T-helper 1 cell (primary cell): ENCODE measurements around the gene SHANK1.

Source experiments
- DNase-seq, 5 donors: peaks; one replicate each; pipeline ENCODE4 v3.0.0-alpha.2; 2012 to 2020

The SHANK1 gene

GRCh38 chr19:50711196-50711595, 8.4 kb downstream of the SHANK1 start:
- no peak for DNase-seq

- no peak for DNase-seq
Measured at GRCh38 chr19:50710612-50711011, 9.0 kb downstream of the SHANK1 start.

- no peak for DNase-seq
Measured at GRCh38 chr19:50710094-50710493, 9.5 kb downstream of the SHANK1 start.

GRCh38 chr19:50708179-50708879, 11.3 kb downstream of the SHANK1 start:
- DNase-seq, result no peak

- DNase-seq, result no peak
Measured at GRCh38 chr19:50706387-50706786, 13.2 kb downstream of the SHANK1 start.

GRCh38 chr19:50705422-50706019, 14.1 kb downstream of the SHANK1 start:
- DNase-seq, result peak in 1 of 5 donors; percentile 23

GRCh38 chr19:50703915-50704796, 15.4 kb downstream of the SHANK1 start:
- no peak for DNase-seq

GRCh38 chr19:50702871-50703829, 16.5 kb downstream of the SHANK1 start:
- DNase-seq, result no peak

GRCh38 chr19:50702158-50702870, 17.3 kb downstream of the SHANK1 start:
- no peak for DNase-seq

- DNase-seq, result no peak
Measured at GRCh38 chr19:50701367-50701985, 18.1 kb downstream of the SHANK1 start.

GRCh38 chr19:50697414-50698124, 22.0 kb downstream of the SHANK1 start:
- no peak for DNase-seq

- no peak for DNase-seq
Measured at GRCh38 chr19:50696094-50696483, 23.5 kb downstream of the SHANK1 start.

- DNase-seq, result no peak
Measured at GRCh38 chr19:50695251-50696093, 24.1 kb downstream of the SHANK1 start.

- DNase-seq, result no peak
Measured at GRCh38 chr19:50694815-50695145, 24.8 kb downstream of the SHANK1 start.

GRCh38 chr19:50693064-50693975, 26.3 kb downstream of the SHANK1 start:
- no peak for DNase-seq

GRCh38 chr19:50690439-50690838, 29.2 kb downstream of the SHANK1 start:
- DNase-seq, result no peak

- no peak for DNase-seq
Measured at GRCh38 chr19:50688766-50689165, 30.8 kb downstream of the SHANK1 start.

- DNase-seq, result no peak
Measured at GRCh38 chr19:50686310-50687032, 33.1 kb downstream of the SHANK1 start.
